Left ventricle myocardium inferior (tissue), 1 donor: ENCODE data around the gene PHYKPL. TPM values are rescaled to one million over a fixed set of nuclear protein-coding genes. Genes with fewer than 3 reads are reported as not detected.
"Not testable (repeated sequence)": the region's sequence is repeated elsewhere in the genome, so short reads cannot be mapped to it uniquely, and the experiment has no call there.

Experiments
- DNase-seq: peaks from one replicate; pipeline ENCODE4 v3.0.0-alpha.2; 2020
- H3K27ac ChIP-seq: fragments of 200-600 bp; replicated peaks from 2 replicates; pipeline ENCODE4 v1.8.0; 2021
- H3K27me3 ChIP-seq: fragments of 200-600 bp; 2 replicates; pipeline ENCODE4 v1.8.0; 2021; ENCODE audit warnings: low read depth
- H3K36me3 ChIP-seq: fragments of 200-600 bp; 2 replicates; pipeline ENCODE4 v1.8.0; 2021
- H3K4me1 ChIP-seq: fragments of 200-600 bp; 2 replicates; pipeline ENCODE4 v1.8.0; 2021
- H3K4me3 ChIP-seq: fragments of 200-600 bp; 2 replicates; pipeline ENCODE4 v1.8.0; 2021; ENCODE audit warnings: mild to moderate bottlenecking, moderate library complexity
- H3K9me3 ChIP-seq: fragments of 200-600 bp; replicated peaks from 2 replicates; pipeline ENCODE4 v1.8.0; 2021
- CTCF ChIP-seq: fragments of 200-600 bp; IDR thresholded peaks from 2 replicates; pipeline ENCODE4 v1.8.0; 2021; ENCODE audit warnings: antibody characterized with exemption, mild to moderate bottlenecking, borderline replicate concordance
- intact Hi-C: fragments of 100-400 bp; cut with micrococcal nuclease; formaldehyde crosslinking; loops from one replicate; pipeline ENCODE4 v1.11.0; 2022
- total RNA-seq: library from RNA; stranded (reverse); fragmentation: NEBNext Ultra II Directional; extraction: Animal tissue kit (Norgen Biotek cat#: 25700); gene quantifications from one replicate; pipeline ENCODE4 v1.2.1, GENCODE V29; 2021
- donor health status: DM: no; HTN: yes; CAD: no; lungs with severe emphysema.

PHYKPL gene
- total RNA-seq, 1 donor from 2014 or later, result 34.0 TPM

DNA sequence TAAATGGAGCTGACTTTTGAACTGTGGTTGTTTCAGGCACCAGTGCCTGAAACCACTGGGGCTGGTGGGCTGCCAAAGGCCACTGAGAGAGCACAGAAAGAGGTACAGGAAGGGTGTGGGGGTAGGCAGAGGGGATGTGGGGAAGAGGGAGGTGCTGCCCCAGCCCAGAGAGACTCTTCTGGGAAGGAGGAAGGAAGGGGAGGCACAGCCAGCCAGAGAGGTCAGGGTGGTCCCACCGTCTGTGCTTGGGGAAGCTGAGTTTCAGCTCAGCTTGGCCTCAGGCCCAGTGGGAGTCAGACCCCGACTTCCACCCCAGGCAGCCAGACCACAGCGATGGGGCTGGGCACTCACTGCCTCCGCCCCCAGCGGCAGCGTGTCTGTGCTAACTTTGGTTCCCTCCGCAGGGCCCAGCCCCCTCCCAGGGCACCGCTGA lies 8.6 kb upstream of the PHYKPL start:
- DNase-seq, result peak; percentile 42
- TF ChIP-seq CTCF, result no peak

GRCh38 chr5:178240766-178241165 lies 8.2 kb upstream of the PHYKPL start:
- TF ChIP-seq CTCF, result no peak
- Histone ChIP-seq H3K36me3 (no peaks in the 10 kb centered on the region), H3K27me3 (no peaks in the 10 kb centered on the region), H3K4me1 (peaks cover 66% of the 10 kb centered on the region), H3K4me3 (no peak overlapping the region), H3K27ac (peak overlapping the region; percentile 71), H3K9me3 (no peaks in the 10 kb centered on the region)
- intact Hi-C loops, result no loop called here
- no peak for DNase-seq

More for the DNA sequence above, 8.6 kb upstream of the PHYKPL start:
- H3K36me3 ChIP-seq, result no peaks in the 10 kb centered on the region
- H3K4me3 ChIP-seq, result no peak overlapping the region
- H3K9me3 ChIP-seq, result no peaks in the 10 kb centered on the region
- no peaks in the 10 kb centered on the region for H3K27me3 ChIP-seq
- intact Hi-C loops, result no loop called here
- peak overlapping the region; percentile 71 for H3K27ac ChIP-seq
- H3K4me1 ChIP-seq, result peaks cover 61% of the 10 kb centered on the region

DNA sequence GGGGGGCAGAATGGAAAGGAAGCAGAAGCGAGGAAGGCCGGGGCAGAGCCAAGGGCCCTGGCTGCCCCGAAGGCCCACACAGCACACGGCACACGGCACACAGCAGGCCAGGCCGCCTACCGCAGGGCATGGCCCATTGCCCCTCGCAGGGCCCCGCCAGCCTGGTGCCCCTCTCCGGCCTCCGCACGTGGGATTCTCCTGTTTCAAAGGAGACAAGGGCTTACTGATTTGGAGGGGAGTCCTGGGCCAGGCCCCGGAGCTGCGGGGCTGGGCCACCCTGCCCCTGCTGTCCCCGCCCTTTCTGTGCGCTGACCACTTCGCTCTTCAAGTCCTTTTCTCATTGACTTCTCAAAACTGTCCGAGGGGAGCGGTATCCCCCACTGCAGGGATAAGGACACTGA lies 7.7 kb upstream of the PHYKPL start:
- Histone ChIP-seq H3K27ac (peak overlapping the region; percentile 71), H3K9me3 (no peaks in the 10 kb centered on the region), H3K4me3 (no peak overlapping the region), H3K27me3 (no peaks in the 10 kb centered on the region), H3K4me1 (peaks cover 70% of the 10 kb centered on the region), H3K36me3 (no peaks in the 10 kb centered on the region)
- intact Hi-C loops, result no loop called here
- DNase-seq, result no peak
- no peak for TF ChIP-seq CTCF

DNA sequence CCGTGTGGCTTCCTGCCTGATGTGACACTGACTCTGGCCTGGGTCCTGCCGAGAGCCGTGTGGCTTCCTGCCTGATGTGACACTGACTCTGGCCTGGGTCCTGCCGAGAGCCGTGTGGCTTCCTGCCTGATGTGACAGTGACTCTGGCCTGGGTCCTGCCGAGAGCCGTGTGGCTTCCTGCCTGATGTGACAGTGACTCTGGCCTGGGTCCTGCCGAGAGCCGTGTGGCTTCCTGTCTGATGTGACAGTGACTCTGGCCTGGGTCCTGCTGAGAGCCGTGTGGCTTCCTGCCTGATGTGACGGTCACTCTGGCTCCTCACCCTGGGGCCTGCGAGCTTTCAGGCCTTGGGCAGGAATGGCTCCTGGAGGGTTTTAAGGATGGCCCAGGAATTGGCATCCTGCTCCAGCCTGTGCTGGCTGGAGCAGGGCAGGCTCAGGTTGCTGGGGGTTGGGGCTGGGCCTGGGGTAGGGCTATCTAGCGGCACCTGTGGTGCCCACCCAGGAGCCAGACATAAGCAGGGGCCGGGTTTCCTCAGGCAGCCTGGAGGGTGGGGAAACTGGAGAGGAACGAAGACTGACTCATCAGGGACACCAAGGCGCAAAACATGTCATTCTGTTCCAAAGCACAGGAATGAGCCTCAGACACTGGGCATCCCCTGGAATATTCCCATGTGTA lies 7.2 kb upstream of the PHYKPL start:
- H3K27me3 ChIP-seq, DNase-seq, intact Hi-C loops, H3K36me3 ChIP-seq, H3K4me3 ChIP-seq, H3K9me3 ChIP-seq: not testable (repeated sequence)
- Histone ChIP-seq H3K27ac (peak overlapping the region; percentile 78), H3K4me1 (peaks cover 76% of the 10 kb centered on the region)

GRCh38 chr5:178238711-178239592 lies 6.3 kb upstream of the PHYKPL start:
- Histone ChIP-seq H3K27me3 (no peaks in the 10 kb centered on the region), H3K4me3 (no peak overlapping the region), H3K27ac (peak overlapping the region; percentile 78), H3K9me3 (no peaks in the 10 kb centered on the region), H3K4me1 (peaks cover 79% of the 10 kb centered on the region), H3K36me3 (no peaks in the 10 kb centered on the region)
- intact Hi-C loops, result no loop called here
- TF ChIP-seq CTCF, result no peak
- no peak for DNase-seq

GRCh38 chr5:178238313-178238635 lies 5.7 kb upstream of the PHYKPL start:
- TF ChIP-seq CTCF, result no peak
- peak overlapping the region; percentile 78 for H3K27ac ChIP-seq
- intact Hi-C loops, result no loop called here
- H3K36me3 ChIP-seq, result no peaks in the 10 kb centered on the region
- peaks cover 80% of the 10 kb centered on the region for H3K4me1 ChIP-seq
- H3K27me3 ChIP-seq, result no peaks in the 10 kb centered on the region
- no peak overlapping the region for H3K4me3 ChIP-seq
- no peaks in the 10 kb centered on the region for H3K9me3 ChIP-seq
- DNase-seq, result no peak
